Erythroblast (primary cell): ENCODE measurements around the gene ATF7IP.

ENCODE experiments used
- GATA1 ChIP-seq: IDR thresholded peaks from 2 replicates; pipeline ENCODE4 v1.6.1; 2011; ENCODE audit warnings: low read depth, mild to moderate bottlenecking, control low read depth, low read length, moderate library complexity
- POLR2A ChIP-seq: IDR thresholded peaks from 2 replicates; pipeline ENCODE4 v1.6.1; 2011; ENCODE audit warnings: mild to moderate bottlenecking, low read length

- no peak for TF ChIP-seq POLR2A
- no peak for TF ChIP-seq GATA1
These were observed 38.3 kb downstream of the ATF7IP start for GRCh38 chr12:14403711-14404196.
